Thyroid gland (tissue), 4 donors: ENCODE measurements around the gene RTN4R. TPM values are rescaled to one million over a fixed set of nuclear protein-coding genes. Genes with fewer than 3 reads are reported as not detected.
"Not testable (repeated sequence)": the region's sequence is repeated elsewhere in the genome, so short reads cannot be mapped to it uniquely, and the experiment has no call there.

Experiments
- DNase-seq, 2 donors: peaks; one replicate each; pipeline ENCODE4 v3.0.0-alpha.2; 2019
- H3K27ac ChIP-seq, 3 donors: fragments of 200-600 bp; sonication (generic); 1 replicate in 2 of 3; 2 replicates in 1 of 3; pipeline ENCODE4 v1.5.1; 2016 to 2019; ENCODE audit warnings: mild to moderate bottlenecking in 1 of 3, moderate library complexity in 1 of 3
- H3K27me3 ChIP-seq: fragments of 200-600 bp; sonication (generic); one replicate; pipeline ENCODE4 v1.5.1; 2019
- H3K36me3 ChIP-seq, 2 donors: fragments of 200-600 bp; sonication (generic); one replicate each; pipeline ENCODE4 v1.5.1; 2016 to 2019
- H3K4me1 ChIP-seq, 2 donors: fragments of 200-600 bp; sonication (generic); one replicate each; pipeline ENCODE4 v1.5.1; 2017 to 2019
- H3K4me3 ChIP-seq, 3 donors: fragments of 200-600 bp; sonication (generic); replicated peaks in 1 of 3; 1 replicate in 2 of 3; 2 replicates in 1 of 3; pipeline ENCODE4 v1.5.1; 2016; ENCODE audit warnings: mild to moderate bottlenecking in 1 of 3
- H3K9me3 ChIP-seq: fragments of 200-600 bp; sonication (generic); one replicate; pipeline ENCODE4 v1.5.1; 2017
- CTCF ChIP-seq, 6 experiments: fragments of 200-600 bp in 3 of 6; fragments of 450-650 bp in 3 of 6; sonication (generic) in 3 of 6; IDR thresholded peaks; one replicate each; pipeline ENCODE4 v1.5.1; 2016 to 2019; ENCODE audit warnings: antibody characterized with exemption in 6 of 6, mild to moderate bottlenecking in 2 of 6, inconsistent platforms in 1 of 6, moderate library complexity in 1 of 6
- POLR2A ChIP-seq, 2 donors: fragments of 450-650 bp; IDR thresholded peaks; one replicate each; pipeline ENCODE4 v1.6.1; 2017; ENCODE audit warnings: antibody characterized with exemption in 2 of 2, mild to moderate bottlenecking in 2 of 2, moderate library complexity in 1 of 2
- WGBS, 2 donors: methylation state at CpG; one replicate each; pipeline ENCODE4 v1.1.5; 2017; 5-methylcytosine and 5-hydroxymethylcytosine counted together
- intact Hi-C: fragments of 100-400 bp; cut with DNase I; formaldehyde crosslinking; loops from one replicate; pipeline ENCODE4 v1.15.1; 2023
- total RNA-seq, 4 donors: library from RNA; depleted of rRNA; stranded (reverse); fragments of >200 nt; gene quantifications; one replicate each; pipeline ENCODE4 v1.2.3, GENCODE V29; 2016

Gene RTN4R
- total RNA-seq, 4 donors from 2014 or later: 4.0 to 8.6 (median 5.9) TPM

- TF ChIP-seq POLR2A (IDR thresholded peaks at IDR 0.05) (no peak), CTCF (IDR thresholded peaks at IDR 0.05) (no peak)
- no peak for DNase-seq
- no peaks in the 10 kb centered on the region for H3K4me1 ChIP-seq
- no peak overlapping the region for H3K4me3 ChIP-seq
- 80 to 86% methylated on average over 3 to 7 of the region's 7 CpGs for WGBS, 2 donors
- H3K27ac ChIP-seq: no peak overlapping the region
- intact Hi-C loops: no loop called here
- H3K27me3 ChIP-seq: no peaks in the 10 kb centered on the region
- H3K9me3 ChIP-seq: no peaks in the 10 kb centered on the region
- H3K36me3 ChIP-seq: no peaks in the 10 kb centered on the region
Observed at GRCh38 chr22:20276468-20276867, 8.3 kb upstream of the RTN4R start.

- Histone ChIP-seq H3K27me3 (no peaks in the 10 kb centered on the region), H3K4me3 (no peak overlapping the region), H3K9me3 (no peaks in the 10 kb centered on the region), H3K36me3 (no peaks in the 10 kb centered on the region), H3K4me1 (no peaks in the 10 kb centered on the region), H3K27ac (no peak overlapping the region)
- 96% methylated on average over 13 of the region's 13 CpGs for WGBS, 2 donors
- intact Hi-C loops: no loop called here
- TF ChIP-seq POLR2A (IDR thresholded peaks at IDR 0.05): no peak
- TF ChIP-seq CTCF (IDR thresholded peaks at IDR 0.05): no peak
- DNase-seq: no peak
Observed at GRCh38 chr22:20275836-20276235, 7.7 kb upstream of the RTN4R start.

DNA sequence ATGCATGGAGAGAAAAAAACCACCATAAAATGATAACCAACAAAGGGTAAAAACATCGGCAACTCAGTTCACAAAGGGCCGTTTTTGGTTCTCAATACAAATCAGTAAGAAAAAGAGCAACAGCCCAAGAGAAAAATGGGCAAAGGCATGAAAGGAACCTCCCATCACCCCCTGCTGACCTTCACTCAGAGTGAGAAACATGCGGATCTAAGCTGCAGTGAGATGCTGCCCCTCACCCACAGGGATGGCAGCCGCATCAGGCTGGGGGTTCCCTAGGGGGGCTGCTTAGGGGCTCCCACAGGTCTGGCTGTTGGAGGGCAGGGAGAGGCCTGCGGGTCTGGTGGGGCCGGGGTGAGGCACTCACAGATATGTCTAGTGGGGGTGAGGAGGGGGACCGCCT, 7.2 kb upstream of the RTN4R start:
- H3K27me3 ChIP-seq, DNase-seq, intact Hi-C loops, H3K9me3 ChIP-seq, H3K4me1 ChIP-seq, H3K36me3 ChIP-seq, H3K4me3 ChIP-seq, H3K27ac ChIP-seq: not testable (repeated sequence)
- WGBS, 2 donors: 65 to 79% methylated on average over 7 of the region's 7 CpGs

DNA sequence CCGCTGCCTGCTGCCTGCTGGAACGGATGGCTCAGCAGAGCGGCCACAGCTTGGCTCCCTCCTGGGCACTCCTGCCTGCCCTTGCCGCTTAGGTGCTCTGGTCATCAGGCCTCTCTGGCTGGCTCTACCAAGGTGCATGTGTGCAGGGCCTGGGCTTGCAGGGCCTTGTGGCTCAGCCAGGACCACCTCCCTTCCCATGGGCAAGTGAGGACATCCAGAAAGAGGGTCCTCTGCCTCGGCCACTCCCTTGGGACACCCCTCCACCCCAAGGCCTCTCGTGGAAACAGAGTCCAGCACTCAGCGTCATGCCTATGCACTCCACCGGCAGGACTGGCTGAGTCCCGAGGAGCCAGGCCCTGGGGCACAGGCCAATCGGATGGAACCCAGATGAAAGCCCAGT, 6.3 kb upstream of the RTN4R start:
- DNase-seq, H3K9me3 ChIP-seq, intact Hi-C loops, H3K27ac ChIP-seq, H3K36me3 ChIP-seq, H3K27me3 ChIP-seq, H3K4me3 ChIP-seq, H3K4me1 ChIP-seq: not testable (repeated sequence)
- 93% methylated on average over 5 of the region's 10 CpGs; no CpG with 5 or more reads in 1 of the 2 donors for WGBS, 2 donors

DNA sequence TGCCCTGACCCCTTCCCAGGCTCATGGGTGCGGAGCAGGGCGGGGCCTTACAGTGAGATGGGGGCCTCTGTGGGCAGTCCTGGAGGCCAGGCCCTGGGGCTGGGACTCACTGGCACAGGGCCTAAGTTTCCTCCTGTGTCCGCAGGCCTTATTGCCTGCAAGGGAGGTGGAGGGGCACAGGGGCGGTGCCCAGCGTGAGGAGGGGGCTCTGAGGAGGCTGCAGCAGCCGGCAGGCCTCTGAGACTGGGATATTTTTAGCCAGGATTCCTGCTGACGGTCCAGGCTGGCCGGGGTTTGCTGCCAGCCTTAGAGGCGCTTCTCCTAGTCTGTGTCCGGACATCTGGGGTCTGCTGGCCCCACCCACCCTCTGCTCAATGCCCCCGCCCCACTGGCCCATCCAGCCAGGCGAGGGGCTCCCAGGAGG, 5.7 kb upstream of the RTN4R start:
- DNase-seq: no peak
- 77% methylated on average over 7 of the region's 12 CpGs; no CpG with 5 or more reads in 1 of the 2 donors for WGBS, 2 donors
- H3K36me3 ChIP-seq: no peaks in the 10 kb centered on the region
- H3K4me1 ChIP-seq: no peaks in the 10 kb centered on the region
- H3K4me3 ChIP-seq: no peak overlapping the region
- TF ChIP-seq POLR2A (IDR thresholded peaks at IDR 0.05) (no peak), CTCF (IDR thresholded peaks at IDR 0.05) (no peak)
- H3K27ac ChIP-seq: no peak overlapping the region
- H3K27me3 ChIP-seq: no peaks in the 10 kb centered on the region
- H3K9me3 ChIP-seq: no peaks in the 10 kb centered on the region
- intact Hi-C loops: no loop called here

GRCh38 chr22:20272700-20273099, 4.6 kb upstream of the RTN4R start:
- no peak overlapping the region for H3K27ac ChIP-seq
- H3K27me3 ChIP-seq: no peaks in the 10 kb centered on the region
- TF ChIP-seq POLR2A (IDR thresholded peaks at IDR 0.05): no peak
- intact Hi-C loops: no loop called here
- H3K4me3 ChIP-seq: no peak overlapping the region
- H3K36me3 ChIP-seq: no peaks in the 10 kb centered on the region
- H3K4me1 ChIP-seq: peaks cover 4% of the 10 kb centered on the region in 2 donors
- no peaks in the 10 kb centered on the region for H3K9me3 ChIP-seq
- WGBS, 2 donors: 75 to 87% methylated on average over 5 to 8 of the region's 13 CpGs
- DNase-seq: no peak

DNA sequence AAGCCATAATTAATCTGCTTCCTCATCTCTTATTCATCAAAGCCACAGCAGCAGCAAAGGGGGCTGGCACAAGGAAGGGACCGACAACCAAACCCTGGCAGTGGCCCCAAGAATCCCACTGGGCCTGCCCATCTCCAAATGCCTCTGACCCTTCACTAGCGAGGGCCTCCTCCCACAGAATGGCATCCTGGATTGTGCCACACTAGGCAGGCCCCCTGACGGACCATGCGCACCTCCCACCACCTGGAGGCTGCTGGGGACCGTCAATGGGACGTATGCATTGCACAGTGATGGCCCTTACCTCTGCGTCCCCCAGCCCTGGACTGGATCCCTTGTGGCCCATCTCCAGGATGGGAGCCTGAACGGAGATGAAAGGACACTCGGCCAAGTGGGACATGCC, 4.1 kb upstream of the RTN4R start:
- Histone ChIP-seq H3K27ac (no peak overlapping the region), H3K9me3 (no peaks in the 10 kb centered on the region), H3K27me3 (no peaks in the 10 kb centered on the region), H3K4me3 (no peak overlapping the region), H3K4me1 (peaks cover 9% of the 10 kb centered on the region in 2 donors), H3K36me3 (no peaks in the 10 kb centered on the region)
- intact Hi-C loops: no loop called here
- WGBS, 2 donors: 97 to 98% methylated on average over 9 of the region's 9 CpGs
- no peak for TF ChIP-seq CTCF (IDR thresholded peaks at IDR 0.05)
- TF ChIP-seq POLR2A (IDR thresholded peaks at IDR 0.05): no peak
- DNase-seq: no peak
